Uterus (tissue), 4 donors: ENCODE results near the gene ACOXL. TPM values are rescaled to one million over a fixed set of nuclear protein-coding genes. Genes with fewer than 3 reads are reported as not detected.

Experiments used
- DNase-seq, 2 donors: peaks; one replicate each; pipeline ENCODE4 v3.0.0-alpha.2; 2019 to 2020
- H3K27ac ChIP-seq, 2 donors: fragments of 200-600 bp; sonication (generic); 1 replicate in 1 of 2; 2 replicates in 1 of 2; pipeline ENCODE4 v1.5.1; 2016 to 2018
- H3K27me3 ChIP-seq, 2 donors: fragments of 200-600 bp; sonication (generic); one replicate each; pipeline ENCODE4 v1.5.1; 2018 to 2019; ENCODE audit warnings: control low read depth in 1 of 2
- H3K36me3 ChIP-seq, 2 donors: fragments of 200-600 bp; sonication (generic); one replicate each; pipeline ENCODE4 v1.5.1; 2019; ENCODE audit warnings: control low read depth in 1 of 2
- H3K4me1 ChIP-seq, 2 donors: fragments of 200-600 bp; sonication (generic); one replicate each; pipeline ENCODE4 v1.5.1; 2018 to 2019; ENCODE audit warnings: control low read depth in 1 of 2
- H3K4me3 ChIP-seq, 2 donors: fragments of 200-600 bp; sonication (generic); 1 replicate in 1 of 2; 2 replicates in 1 of 2; pipeline ENCODE4 v1.5.1; 2018 to 2019; ENCODE audit warnings: mild to moderate bottlenecking in 1 of 2
- H3K9me3 ChIP-seq, 2 donors: fragments of 200-600 bp; sonication (generic); one replicate each; pipeline ENCODE4 v1.5.1; 2019; ENCODE audit warnings: control low read depth in 1 of 2
- CTCF ChIP-seq, 4 experiments: fragments of 200-600 bp in 2 of 4; fragments of 450-650 bp in 2 of 4; sonication (generic) in 2 of 4; IDR thresholded peaks; one replicate each; pipeline ENCODE4 v1.5.1; 2016 to 2019; ENCODE audit warnings: antibody characterized with exemption in 4 of 4, mild to moderate bottlenecking in 2 of 4, moderate library complexity in 1 of 4
- POLR2A ChIP-seq, 2 donors: fragments of 450-650 bp; IDR thresholded peaks; one replicate each; pipeline ENCODE4 v1.6.1; 2016; ENCODE audit warnings: antibody characterized with exemption in 2 of 2, mild to moderate bottlenecking in 1 of 2, moderate library complexity in 1 of 2
- intact Hi-C: fragments of 100-400 bp; cut with DNase I; formaldehyde crosslinking; loops from one replicate; pipeline ENCODE4 v1.15.1; 2023; ENCODE audit warnings: low total_unique reads
- total RNA-seq, 4 donors: library from RNA; depleted of rRNA in 3 of 4; stranded (reverse); fragments of >200 nt in 3 of 4; gene quantifications; one replicate each; pipeline versions ENCODE4 v1.1.0 to v1.2.4, GENCODE V29; 2014 to 2023
- donor health status: DM: yes; HTN: yes; CAD: no.

ACOXL gene
- total RNA-seq, 4 donors from 2014 or later = 0.18 to 0.41 TPM; not detected in 2

- DNase-seq = no peak
- H3K4me3 ChIP-seq = no peak overlapping the region
- TF ChIP-seq POLR2A (IDR thresholded peaks at IDR 0.05) (no peak), CTCF (IDR thresholded peaks at IDR 0.05) (no peak)
- no peak overlapping the region for H3K27ac ChIP-seq
- H3K4me1 ChIP-seq = peaks cover 3 to 4% of the 10 kb centered on the region in 2 donors
- no peaks in the 10 kb centered on the region for H3K27me3 ChIP-seq
- no peaks in the 10 kb centered on the region for H3K36me3 ChIP-seq
- no peaks in the 10 kb centered on the region for H3K9me3 ChIP-seq
- intact Hi-C loops = no loop called here
Measured at GRCh38 chr2:110712737-110713136, 19.6 kb upstream of the ACOXL start.

- Histone ChIP-seq H3K9me3 (no peaks in the 10 kb centered on the region), H3K27me3 (no peaks in the 10 kb centered on the region), H3K27ac (no peak overlapping the region), H3K4me1 (peaks cover 3 to 4% of the 10 kb centered on the region in 2 donors), H3K36me3 (no peaks in the 10 kb centered on the region), H3K4me3 (no peak overlapping the region)
- TF ChIP-seq CTCF (IDR thresholded peaks at IDR 0.05) (no peak), POLR2A (IDR thresholded peaks at IDR 0.05) (no peak)
- DNase-seq = no peak
- intact Hi-C loops = no loop called here
Measured at GRCh38 chr2:110713513-110714362, 18.6 kb upstream of the ACOXL start.

- Histone ChIP-seq H3K27me3 (no peaks in the 10 kb centered on the region), H3K27ac (peak overlapping the region in 1 of 2 donors; percentile 31), H3K4me3 (no peak overlapping the region), H3K36me3 (no peaks in the 10 kb centered on the region), H3K9me3 (no peaks in the 10 kb centered on the region), H3K4me1 (peaks cover 3 to 4% of the 10 kb centered on the region in 2 donors)
- intact Hi-C loops = no loop called here
- peak in 1 of 2 donors; percentile 18 for DNase-seq
- TF ChIP-seq POLR2A (IDR thresholded peaks at IDR 0.05) = no peak
- TF ChIP-seq CTCF (IDR thresholded peaks at IDR 0.05) = no peak
Measured at GRCh38 chr2:110714452-110715224, 17.7 kb upstream of the ACOXL start.

- H3K36me3 ChIP-seq = no peaks in the 10 kb centered on the region
- H3K27ac ChIP-seq = no peak overlapping the region
- DNase-seq = no peak
- TF ChIP-seq CTCF (IDR thresholded peaks at IDR 0.05) (no peak), POLR2A (IDR thresholded peaks at IDR 0.05) (no peak)
- peaks cover 3 to 4% of the 10 kb centered on the region in 2 donors for H3K4me1 ChIP-seq
- no peaks in the 10 kb centered on the region for H3K27me3 ChIP-seq
- no peaks in the 10 kb centered on the region for H3K9me3 ChIP-seq
- H3K4me3 ChIP-seq = no peak overlapping the region
- intact Hi-C loops = no loop called here
Measured at GRCh38 chr2:110716959-110717645, 15.3 kb upstream of the ACOXL start.
